Kasumi-1 (cell line): Measurements from ENCODE around the gene IRAK4.

Experiments
- DNase-seq, 2 experiments: peaks; one replicate each; lab custom pipeline; 2025; lab: John Stamatoyannopoulos, UW

IRAK4 gene

GRCh38 chr12:43836475-43836989, 77.8 kb downstream of the IRAK4 start:
- DNase-seq: peak in 1 of 2 experiments; percentile 39
